A673 (cell line): Measurements from ENCODE around the gene NR4A3. TPM values are rescaled to one million over a fixed set of nuclear protein-coding genes. Genes with fewer than 3 reads are reported as not detected.

Experiments
- BruUV-seq: library from RNA; stranded (reverse); fragments of 400-500 nt; replicated peaks from 2 replicates; lab custom pipeline; 2021; lab: Mats Ljungman, UMichigan
- CTCF ChIA-PET: fragments of 300-600 bp; sonication (Branson Sonifier 250); formaldehyde crosslinking; loops from one replicate; lab custom pipeline; 2022; ENCODE audit warnings: antibody characterized with exemption; lab: Charles Lee
- POLR2A ChIA-PET: fragments of 300-600 bp; sonication (Branson Sonifier 250); formaldehyde crosslinking; loops from one replicate; lab custom pipeline; 2022; ENCODE audit warnings: antibody characterized with exemption; ENCODE audit not compliant: low non-redundant PET; lab: Charles Lee
- DNase-seq: peaks from one replicate; pipeline ENCODE4 v3.0.0-alpha.2; 2015; ENCODE audit warnings: low spot score
- H3K27ac ChIP-seq: fragments of 200-600 bp; sonication (generic); 2 replicates; pipeline ENCODE4 v1.5.1; 2016; ENCODE audit warnings: mixed run types, low read depth, mild to moderate bottlenecking, mixed read lengths, antibody characterized with exemption, low read length; ENCODE audit not compliant: poor library complexity, severe bottlenecking
- H3K27me3 ChIP-seq: fragments of 200-600 bp; sonication (generic); replicated peaks from 2 replicates; pipeline ENCODE4 v1.6.1; 2017; ENCODE audit warnings: mixed run types, low read depth, mild to moderate bottlenecking, mixed read lengths, antibody characterized with exemption, low read length; ENCODE audit not compliant: insufficient read depth, poor library complexity
- H3K36me3 ChIP-seq: fragments of 200-600 bp; sonication (generic); 2 replicates; pipeline ENCODE4 v1.6.1; 2016; ENCODE audit warnings: mixed run types, mild to moderate bottlenecking, mixed read lengths, antibody characterized with exemption, low read length; ENCODE audit not compliant: insufficient read depth, poor library complexity, severe bottlenecking
- H3K4me1 ChIP-seq: fragments of 200-600 bp; sonication (generic); 2 replicates; pipeline ENCODE4 v1.6.1; 2017; ENCODE audit warnings: mixed run types, mild to moderate bottlenecking, mixed read lengths, antibody characterized with exemption, low read length; ENCODE audit not compliant: insufficient read depth, poor library complexity, severe bottlenecking
- H3K4me3 ChIP-seq: fragments of 200-600 bp; sonication (generic); 2 replicates; pipeline ENCODE4 v1.5.1; 2016; ENCODE audit warnings: low read depth, mixed run types, mild to moderate bottlenecking, mixed read lengths, low read length; ENCODE audit not compliant: poor library complexity, severe bottlenecking
- H3K9me3 ChIP-seq: fragments of 200-600 bp; sonication (generic); 2 replicates; pipeline ENCODE4 v1.6.1; 2016; ENCODE audit warnings: mixed run types, low read depth, mild to moderate bottlenecking, mixed read lengths, antibody characterized with exemption, low read length; ENCODE audit not compliant: poor library complexity, severe bottlenecking
- CTCF ChIP-seq: fragments of 300-800, 200-600 bp; sonication (generic); conservative IDR thresholded peaks from 2 replicates; pipeline ENCODE4 v1.5.1; 2017; ENCODE audit warnings: low read depth, mild to moderate bottlenecking, antibody characterized with exemption, low read length, moderate library complexity, mixed read lengths
- EZH2 ChIP-seq: fragments of 200-600 bp; sonication (generic); IDR thresholded peaks from 2 replicates; pipeline ENCODE4 v1.6.1; 2017; ENCODE audit warnings: borderline replicate concordance, low read depth, mild to moderate bottlenecking, mixed read lengths, antibody characterized with exemption, low read length; ENCODE audit not compliant: poor library complexity, severe bottlenecking
- intact Hi-C: fragments of 100-400 bp; cut with micrococcal nuclease; formaldehyde crosslinking; loops from one replicate; pipeline ENCODE4 v1.10.0; 2022; ENCODE audit not compliant: unreplicated experiment
- total RNA-seq: library from RNA; stranded (reverse); gene quantifications from 2 replicates; pipeline ENCODE4 v1.2.3, GENCODE V29; 2021

The NR4A3 gene
- total RNA-seq, 1 experiment from 2014 or later = 6.4 TPM

GRCh38 chr9:99845063-99845462 is 23.4 kb downstream of the NR4A3 start:
- H3K27ac ChIP-seq = no peak overlapping the region
- TF ChIP-seq EZH2 = no peak
- TF ChIP-seq CTCF = no peak
- no peaks in the 10 kb centered on the region for H3K36me3 ChIP-seq
- BruUV-seq = no TSS peak
- no peak overlapping the region for H3K4me3 ChIP-seq
- intact Hi-C loops = no loop called here
- H3K4me1 ChIP-seq = no peaks in the 10 kb centered on the region
- POLR2A ChIA-PET = no interaction called here
- H3K27me3 ChIP-seq = no peaks in the 10 kb centered on the region
- CTCF ChIA-PET = no interaction called here
- H3K9me3 ChIP-seq = no peaks in the 10 kb centered on the region
- no peak for DNase-seq

- H3K27ac ChIP-seq = no peak overlapping the region
- POLR2A ChIA-PET = no interaction called here
- intact Hi-C loops = no loop called here
- no peaks in the 10 kb centered on the region for H3K27me3 ChIP-seq
- peaks cover 18% of the 10 kb centered on the region for H3K4me1 ChIP-seq
- H3K9me3 ChIP-seq = no peaks in the 10 kb centered on the region
- no TSS peak for BruUV-seq
- no peaks in the 10 kb centered on the region for H3K36me3 ChIP-seq
- DNase-seq = no peak
- TF ChIP-seq CTCF (no peak), EZH2 (no peak)
- CTCF ChIA-PET = no interaction called here
- no peak overlapping the region for H3K4me3 ChIP-seq
These were observed 26.8 kb downstream of the NR4A3 start for GRCh38 chr9:99848447-99848846.

- no peaks in the 10 kb centered on the region for H3K9me3 ChIP-seq
- DNase-seq = no peak
- ChIA-PET POLR2A (no interaction called here), CTCF (no interaction called here)
- H3K27ac ChIP-seq = peak overlapping the region; percentile 47
- no peak for TF ChIP-seq CTCF
- no peak for TF ChIP-seq EZH2
- no peaks in the 10 kb centered on the region for H3K27me3 ChIP-seq
- peaks cover 18% of the 10 kb centered on the region for H3K4me1 ChIP-seq
- intact Hi-C loops = no loop called here
- H3K36me3 ChIP-seq = no peaks in the 10 kb centered on the region
- H3K4me3 ChIP-seq = no peak overlapping the region
- no TSS peak for BruUV-seq
These were observed 29.2 kb downstream of the NR4A3 start for GRCh38 chr9:99850736-99851499.
